ENCODE measurements around the gene MT1A. TPM values are rescaled to one million over a fixed set of nuclear protein-coding genes. Genes with fewer than 3 reads are reported as not detected.

The MT1A gene
- polyA plus RNA-seq, 1 donor (not counting 4 experiments of a cell fraction or from before 2014, with no cell fraction given): not detected

DNA sequence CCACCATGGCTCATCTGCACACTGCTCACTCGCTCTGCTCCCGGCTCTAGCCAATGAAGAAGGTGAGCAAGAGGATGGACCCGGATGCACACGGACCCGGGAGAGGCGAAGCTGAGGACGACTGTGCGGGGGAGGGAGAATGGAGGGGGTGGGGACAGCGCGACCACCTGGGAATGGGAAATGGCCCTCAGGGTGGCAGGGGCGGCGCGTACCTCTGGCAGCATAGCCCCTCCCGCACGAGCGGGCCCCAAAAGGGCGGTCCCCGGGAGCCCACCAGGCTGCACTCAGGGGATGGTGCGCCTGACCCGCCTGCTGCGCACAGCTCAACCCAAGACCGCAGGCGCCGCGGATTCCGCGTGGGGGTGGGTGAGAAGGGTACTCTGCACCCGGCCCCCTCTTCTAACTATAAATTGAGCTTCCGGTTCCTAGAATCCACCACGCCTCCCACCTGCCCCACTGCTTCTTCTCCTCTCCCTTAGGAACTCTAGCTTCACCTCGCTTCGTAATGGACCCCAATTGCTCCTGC lies 37.3 kb downstream of the MT1A start:
- H4K20me1 ChIP-seq (ENCODE audit: control insufficient read depth, extremely low read depth, insufficient read depth, low read length): no peaks in the 10 kb centered on the region
- H3K79me2 ChIP-seq (ENCODE audit: control insufficient read depth, insufficient read depth, low read length): no peaks in the 10 kb centered on the region
- no peak overlapping the region for H3K9ac ChIP-seq (ENCODE audit: control insufficient read depth, extremely low read depth, insufficient read depth, low read length)
- no peaks in the 10 kb centered on the region for H3K9me3 ChIP-seq (ENCODE audit: control insufficient read depth, low read depth, low read length)
- H3K4me3 ChIP-seq (ENCODE audit: control insufficient read depth in 2 of 3, extremely low read depth in 1 of 3, insufficient read depth in 2 of 3, low read depth in 1 of 3, low read length in 3 of 3): no peak overlapping the region
- TF ChIP-seq CTCF (optimal IDR thresholded peaks at IDR 0.05 in 1 of 3, IDR thresholded peaks at IDR 0.05 in 1 of 3, conservative IDR thresholded peaks at IDR 0.05 in 1 of 3; ENCODE audit: extremely low read depth in 1 of 3, insufficient read depth in 2 of 3, low read length in 3 of 3) (no peak), EZH2 (IDR thresholded peaks at IDR 0.05; ENCODE audit: low read length) (no peak)
- H3K27ac ChIP-seq (ENCODE audit: control insufficient read depth, insufficient read depth, low read length): no peak overlapping the region
- dilution Hi-C loops (cut with MboI; ENCODE audit: extremely low pct_ligation_motif_present, low sequenced_read_pairs): no loop called here
- DNase-seq (ENCODE audit: low read depth, low spot score) (no peak), FAIRE-seq (no peak)
- H3K36me3 ChIP-seq (ENCODE audit: control insufficient read depth in 2 of 2, extremely low read depth in 1 of 2, insufficient read depth in 2 of 2, low read length in 2 of 2): no peaks in the 10 kb centered on the region
- no peaks in the 10 kb centered on the region for H3K4me1 ChIP-seq (ENCODE audit: control insufficient read depth, extremely low read depth, insufficient read depth, low read length)
- H3K27me3 ChIP-seq (ENCODE audit: control insufficient read depth, extremely low read depth, insufficient read depth, low read length): no peaks in the 10 kb centered on the region
- H3K9me1 ChIP-seq (ENCODE audit: control insufficient read depth, extremely low read depth, insufficient read depth, low read length): no peaks in the 10 kb centered on the region
- H2AFZ ChIP-seq (ENCODE audit: control insufficient read depth, low read length): no peak overlapping the region
- H3K4me2 ChIP-seq (ENCODE audit: control insufficient read depth, extremely low read depth, insufficient read depth, low read depth, low read length): peak overlapping the region; percentile 38

DNA sequence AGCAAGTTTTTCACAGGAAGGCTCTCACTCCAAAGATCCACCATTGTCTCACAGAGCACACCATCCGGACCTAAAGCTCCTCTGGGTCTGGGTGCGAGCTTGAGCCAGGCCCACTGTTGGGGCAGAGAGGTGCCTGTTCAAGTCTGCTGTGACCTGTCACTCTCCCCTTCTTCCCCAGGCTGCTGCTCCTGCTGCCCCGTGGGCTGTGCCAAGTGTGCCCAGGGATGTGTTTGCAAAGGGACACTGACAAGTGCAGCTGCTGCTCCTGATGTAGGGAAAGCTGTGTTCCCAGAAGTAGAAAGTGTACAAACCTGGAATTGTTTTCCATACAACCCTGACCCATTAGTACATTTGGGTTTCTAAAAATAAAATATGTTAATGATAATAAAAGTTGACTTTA lies 39.0 kb downstream of the MT1A start:
- H3K9ac ChIP-seq (ENCODE audit: control insufficient read depth, extremely low read depth, insufficient read depth, low read length): no peak overlapping the region
- H3K9me3 ChIP-seq (ENCODE audit: control insufficient read depth, low read depth, low read length): no peaks in the 10 kb centered on the region
- H3K27me3 ChIP-seq (ENCODE audit: control insufficient read depth, extremely low read depth, insufficient read depth, low read length): no peaks in the 10 kb centered on the region
- H3K4me2 ChIP-seq (ENCODE audit: control insufficient read depth, extremely low read depth, insufficient read depth, low read depth, low read length): no peak overlapping the region
- H3K9me1 ChIP-seq (ENCODE audit: control insufficient read depth, extremely low read depth, insufficient read depth, low read length): no peaks in the 10 kb centered on the region
- no peak overlapping the region for H3K27ac ChIP-seq (ENCODE audit: control insufficient read depth, insufficient read depth, low read length)
- TF ChIP-seq CTCF (optimal IDR thresholded peaks at IDR 0.05 in 1 of 3, IDR thresholded peaks at IDR 0.05 in 1 of 3, conservative IDR thresholded peaks at IDR 0.05 in 1 of 3; ENCODE audit: extremely low read depth in 1 of 3, insufficient read depth in 2 of 3, low read length in 3 of 3) (no peak), EZH2 (IDR thresholded peaks at IDR 0.05; ENCODE audit: low read length) (no peak)
- dilution Hi-C loops (cut with MboI; ENCODE audit: extremely low pct_ligation_motif_present, low sequenced_read_pairs): no loop called here
- peaks cover 8% of the 10 kb centered on the region for H3K4me1 ChIP-seq (ENCODE audit: control insufficient read depth, extremely low read depth, insufficient read depth, low read length)
- H3K79me2 ChIP-seq (ENCODE audit: control insufficient read depth, insufficient read depth, low read length): peaks cover under 1% of the 10 kb centered on the region
- H2AFZ ChIP-seq (ENCODE audit: control insufficient read depth, low read length): no peak overlapping the region
- no peak for FAIRE-seq
- no peaks in the 10 kb centered on the region for H3K36me3 ChIP-seq (ENCODE audit: control insufficient read depth in 2 of 2, extremely low read depth in 1 of 2, insufficient read depth in 2 of 2, low read length in 2 of 2)
- no peaks in the 10 kb centered on the region for H4K20me1 ChIP-seq (ENCODE audit: control insufficient read depth, extremely low read depth, insufficient read depth, low read length)
- no peak for DNase-seq (ENCODE audit: low read depth, low spot score)
- no peak overlapping the region for H3K4me3 ChIP-seq (ENCODE audit: control insufficient read depth in 2 of 3, extremely low read depth in 1 of 3, insufficient read depth in 2 of 3, low read depth in 1 of 3, low read length in 3 of 3)

All from keratinocyte (primary cell).